ENCODE results near the gene CBX3.
"Not testable (repeated sequence)": the region's sequence is repeated elsewhere in the genome, so short reads cannot be mapped to it uniquely, and the experiment has no call there.

The CBX3 gene

DNA sequence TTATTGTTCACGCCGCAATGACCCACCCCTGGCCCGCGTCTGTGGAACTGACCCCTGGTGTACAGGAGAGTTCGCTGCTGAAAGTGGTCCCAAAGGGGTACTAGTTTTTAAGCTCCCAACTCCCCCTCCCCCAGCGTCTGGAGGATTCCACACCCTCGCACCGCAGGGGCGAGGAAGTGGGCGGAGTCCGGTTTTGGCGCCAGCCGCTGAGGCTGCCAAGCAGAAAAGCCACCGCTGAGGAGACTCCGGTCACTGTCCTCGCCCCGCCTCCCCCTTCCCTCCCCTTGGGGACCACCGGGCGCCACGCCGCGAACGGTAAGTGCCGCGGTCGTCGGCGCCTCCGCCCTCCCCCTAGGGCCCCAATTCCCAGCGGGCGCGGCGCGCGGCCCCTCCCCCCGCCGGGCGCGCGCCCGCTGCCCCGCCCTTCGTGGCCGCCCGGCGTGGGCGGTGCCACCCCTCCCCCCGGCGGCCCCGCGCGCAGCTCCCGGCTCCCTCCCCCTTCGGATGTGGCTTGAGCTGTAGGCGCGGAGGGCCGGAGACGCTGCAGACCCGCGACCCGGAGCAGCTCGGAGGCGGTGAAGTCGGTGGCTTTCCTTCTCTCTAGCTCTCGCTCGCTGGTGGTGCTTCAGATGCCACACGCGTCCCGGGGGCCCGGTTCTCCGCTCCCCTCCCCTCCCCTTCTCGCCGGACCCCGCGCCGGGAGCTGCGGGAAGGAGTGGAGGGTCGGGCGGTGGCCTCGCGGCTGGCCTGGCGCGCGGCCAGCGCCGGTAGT is at the start of gene CBX3:
Gene CBX3 (plus strand): TSS at position 499 of the 772 bp plus-strand sequence. CDS start 1,254 bp downstream, outside the sequence.
- DNase-seq (ENCODE audit: low read depth in 2 of 2): peak; percentile 79 to 92

DNA sequence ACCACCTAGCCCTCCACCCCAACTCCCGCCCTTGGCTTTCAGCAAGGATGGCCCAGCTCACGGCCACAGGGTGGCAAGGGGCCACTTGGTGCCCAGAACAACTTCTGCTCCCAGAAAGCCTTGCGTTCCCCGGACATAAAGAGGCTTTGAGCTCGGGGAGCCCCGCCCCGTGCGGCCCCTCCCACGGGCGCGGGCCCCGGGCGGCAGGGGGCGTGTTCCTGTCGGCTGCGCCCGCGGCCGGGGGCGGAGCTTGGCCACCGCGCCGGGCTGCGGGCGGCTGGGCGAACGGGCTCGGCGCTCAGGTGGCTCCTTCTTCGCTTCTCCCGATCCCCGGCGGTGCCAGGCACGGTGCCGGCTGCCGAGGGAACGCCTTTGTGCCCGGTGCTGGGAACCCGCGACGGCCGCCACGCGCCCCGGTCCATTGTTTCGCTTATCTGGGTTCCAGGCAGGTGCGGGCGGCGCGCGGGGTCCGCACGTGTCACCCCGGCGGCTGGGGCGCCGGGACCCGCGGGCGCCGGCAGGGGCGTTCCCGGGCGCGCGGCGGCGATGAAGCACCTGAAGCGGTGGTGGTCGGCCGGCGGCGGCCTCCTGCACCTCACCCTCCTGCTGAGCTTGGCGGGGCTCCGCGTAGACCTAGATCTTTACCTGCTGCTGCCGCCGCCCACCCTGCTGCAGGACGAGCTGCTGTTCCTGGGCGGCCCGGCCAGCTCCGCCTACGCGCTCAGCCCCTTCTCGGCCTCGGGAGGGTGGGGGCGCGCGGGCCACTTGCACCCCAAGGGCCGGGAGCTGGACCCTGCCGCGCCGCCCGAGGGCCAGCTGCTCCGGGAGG is 49.4 kb upstream of the CBX3 start, which contains the start of gene NFE2L3:
Gene NFE2L3 (plus strand): TSS at position 246 of the 829 bp plus-strand sequence. CDS start 301 bp downstream, at position 547.
- peak; percentile 62 to 80 for DNase-seq (ENCODE audit: low read depth in 2 of 2)

DNA sequence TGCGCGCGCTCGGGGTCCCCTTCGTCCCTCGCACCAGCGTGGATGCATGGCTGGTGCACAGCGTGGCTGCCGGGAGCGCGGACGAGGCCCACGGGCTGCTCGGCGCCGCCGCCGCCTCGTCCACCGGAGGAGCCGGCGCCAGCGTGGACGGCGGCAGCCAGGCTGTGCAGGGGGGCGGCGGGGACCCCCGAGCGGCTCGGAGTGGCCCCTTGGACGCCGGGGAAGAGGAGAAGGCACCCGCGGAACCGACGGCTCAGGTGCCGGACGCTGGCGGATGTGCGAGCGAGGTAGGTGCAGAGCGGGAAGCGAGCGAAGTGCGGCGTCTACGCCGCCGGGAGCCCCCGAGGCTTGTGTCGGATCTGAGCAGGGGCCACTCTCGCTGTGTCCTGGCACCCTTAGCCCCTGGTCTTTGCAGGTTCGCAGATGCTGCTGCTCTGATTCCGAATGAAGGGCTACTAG is 48.7 kb upstream of the CBX3 start:
- DNase-seq (ENCODE audit: low read depth in 2 of 2): peak in 1 of 2 experiments; percentile 24

DNA sequence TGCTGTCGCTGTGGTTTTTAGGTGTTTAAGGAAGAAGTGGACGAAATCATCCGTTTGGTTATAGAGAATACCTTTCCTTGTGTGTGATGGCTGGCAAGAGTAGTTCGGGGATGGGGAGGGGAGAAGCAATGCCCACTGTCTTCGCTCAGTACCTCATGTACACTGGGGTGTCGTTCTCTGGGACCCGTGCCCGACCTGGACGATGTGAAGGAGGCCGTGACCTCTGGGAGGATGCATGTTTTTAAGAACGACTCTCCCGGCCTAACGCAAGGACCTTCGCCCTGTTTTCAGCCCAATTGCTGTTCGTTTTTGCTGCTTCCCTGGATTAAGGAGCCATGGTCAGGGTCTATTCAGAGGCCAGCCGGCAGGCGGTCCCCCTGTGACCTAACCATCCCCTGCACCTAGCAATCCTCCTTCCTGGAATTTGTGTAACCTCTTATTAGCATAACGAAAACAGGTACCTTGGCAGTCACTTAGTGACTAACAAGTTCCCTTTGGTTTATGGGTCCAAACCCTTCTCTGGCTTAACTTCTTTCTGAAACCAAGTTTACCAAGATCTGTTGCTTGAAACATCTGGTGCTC is 48.2 kb upstream of the CBX3 start:
- DNase-seq (ENCODE audit: low read depth in 2 of 2): peak in 1 of 2 experiments; percentile 34

DNA sequence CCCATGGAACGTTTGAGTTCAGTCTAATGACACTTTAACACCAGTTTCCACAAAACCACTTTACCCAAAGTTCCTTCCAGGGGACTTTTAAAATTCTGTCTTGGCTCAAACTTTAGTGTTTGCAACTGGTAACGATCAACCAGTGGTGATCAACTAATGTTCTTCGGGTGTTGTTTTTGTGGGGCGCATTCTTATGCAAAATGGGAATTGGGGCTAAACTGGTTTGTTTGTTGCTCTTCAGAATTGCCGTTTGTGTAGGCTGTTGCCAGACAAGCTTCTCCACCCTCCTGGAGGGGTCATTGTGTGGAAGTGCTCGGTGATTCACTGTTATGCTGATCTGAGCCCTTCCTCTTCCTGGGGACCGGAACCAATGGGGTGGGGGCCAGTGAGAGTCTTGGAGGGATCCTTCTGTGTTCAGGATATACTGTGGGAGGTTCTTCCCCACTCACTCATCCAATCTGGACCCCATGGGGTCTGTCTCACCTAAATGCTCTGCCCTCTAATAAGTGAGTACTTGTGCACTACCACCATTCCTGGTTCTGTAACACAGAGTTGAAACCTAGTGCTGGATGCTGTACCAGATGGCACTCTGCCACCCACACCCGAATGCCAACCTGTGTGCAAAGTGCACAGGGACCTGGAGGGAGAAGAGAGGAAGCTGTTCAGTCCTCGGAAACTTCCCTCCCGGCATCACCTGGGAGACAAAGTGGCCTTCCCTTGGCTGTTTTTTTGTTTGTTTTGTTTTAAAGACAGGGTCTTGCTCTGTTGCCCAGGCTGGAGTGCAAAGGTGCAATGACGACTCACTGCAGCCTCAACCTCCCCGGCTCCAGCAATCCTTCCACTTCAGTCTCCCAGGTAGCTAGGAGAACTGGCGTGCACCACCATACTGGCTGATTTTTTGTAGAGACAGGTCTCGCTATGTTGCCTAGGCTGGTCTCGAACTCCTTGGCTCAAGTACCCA is 47.4 kb upstream of the CBX3 start:
- peak in 1 of 2 experiments; percentile 32 for DNase-seq (ENCODE audit: low read depth in 2 of 2)

DNA sequence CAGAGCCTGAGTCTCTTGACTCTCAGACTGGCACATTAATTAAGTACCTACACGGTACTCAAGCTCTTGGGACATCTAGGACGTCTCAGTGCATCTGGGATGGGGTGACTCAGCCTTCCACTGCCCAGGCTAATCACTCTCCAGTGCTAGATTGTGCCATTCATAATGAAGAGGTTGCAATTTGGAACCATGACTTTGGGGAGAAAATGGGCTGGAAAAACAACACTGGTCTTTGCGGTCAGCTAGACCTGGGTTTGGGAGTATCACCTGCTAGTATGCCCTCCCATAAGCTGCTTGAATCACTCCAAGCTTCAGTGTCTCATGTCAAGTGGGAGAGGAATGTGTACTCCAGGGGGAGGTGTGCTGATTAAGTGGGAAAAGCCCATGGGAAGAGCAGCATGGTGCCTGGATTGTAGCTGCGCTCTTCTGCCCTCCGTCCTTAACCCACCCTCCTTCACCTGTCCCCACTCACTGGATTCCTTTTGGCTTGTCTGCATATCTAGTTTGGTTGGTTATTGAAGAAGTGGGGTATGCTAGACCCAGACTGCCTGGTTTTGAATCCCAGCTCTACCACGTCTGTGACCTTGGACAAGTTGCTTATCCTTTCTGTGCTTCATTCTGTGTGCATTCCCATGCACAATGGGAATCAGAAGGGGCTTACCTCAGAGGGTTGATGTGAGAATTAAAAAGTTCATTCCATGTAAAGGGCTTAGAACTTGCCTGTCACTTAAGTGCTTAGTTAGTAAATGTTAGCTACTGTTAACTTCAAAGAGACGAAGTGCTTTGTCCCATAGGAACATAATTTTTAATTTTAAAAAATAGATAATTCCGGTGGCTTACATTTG is 45.8 kb upstream of the CBX3 start:
- no peak for DNase-seq (ENCODE audit: low read depth in 2 of 2)

DNA sequence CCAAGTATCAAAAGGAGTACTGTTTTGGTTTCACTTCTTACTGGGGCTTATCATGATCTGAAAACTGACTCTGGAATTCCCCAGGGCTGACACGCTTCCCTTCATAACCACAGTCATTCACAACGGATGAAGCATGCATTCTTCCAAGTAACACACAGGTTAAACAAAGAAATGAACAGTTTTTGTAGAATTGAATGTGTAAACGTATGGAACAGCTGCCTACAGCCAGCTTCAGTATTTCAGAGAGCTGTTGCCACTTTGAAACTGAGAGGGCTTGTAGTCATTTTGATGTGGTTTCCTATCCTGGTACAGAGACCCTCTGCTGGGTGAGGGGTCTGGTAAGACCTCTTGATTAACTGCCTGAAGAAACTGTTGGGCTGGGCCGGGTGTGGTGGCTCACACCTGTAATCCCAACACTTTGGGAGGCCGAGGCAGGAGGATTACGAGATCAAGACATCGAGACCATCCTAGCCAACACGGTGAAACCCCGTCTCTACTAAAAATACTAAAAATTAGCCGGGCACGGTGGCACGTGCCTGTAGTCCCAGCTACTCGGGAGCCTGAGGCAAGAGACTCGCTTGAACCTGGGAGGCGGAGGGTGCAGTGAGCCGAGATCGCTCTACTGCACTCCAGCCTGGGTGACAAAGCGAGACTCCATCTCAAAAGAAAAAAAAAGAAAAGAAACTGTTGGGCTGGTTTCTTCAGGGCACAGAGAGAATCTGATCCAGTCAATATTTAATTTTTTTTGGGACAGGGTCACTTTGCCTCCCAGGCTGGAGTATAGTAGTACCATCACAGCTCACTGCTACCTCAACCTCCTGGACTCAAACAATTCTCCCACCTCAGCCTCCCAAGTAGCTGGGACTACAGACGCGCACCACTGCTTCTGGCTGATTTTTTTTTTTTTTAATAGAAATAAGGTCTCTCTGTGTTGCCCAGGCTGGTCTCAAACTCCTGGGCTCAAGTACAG is 44.8 kb upstream of the CBX3 start:
- DNase-seq (ENCODE audit: low read depth in 2 of 2): peak in 1 of 2 experiments; percentile 32

DNA sequence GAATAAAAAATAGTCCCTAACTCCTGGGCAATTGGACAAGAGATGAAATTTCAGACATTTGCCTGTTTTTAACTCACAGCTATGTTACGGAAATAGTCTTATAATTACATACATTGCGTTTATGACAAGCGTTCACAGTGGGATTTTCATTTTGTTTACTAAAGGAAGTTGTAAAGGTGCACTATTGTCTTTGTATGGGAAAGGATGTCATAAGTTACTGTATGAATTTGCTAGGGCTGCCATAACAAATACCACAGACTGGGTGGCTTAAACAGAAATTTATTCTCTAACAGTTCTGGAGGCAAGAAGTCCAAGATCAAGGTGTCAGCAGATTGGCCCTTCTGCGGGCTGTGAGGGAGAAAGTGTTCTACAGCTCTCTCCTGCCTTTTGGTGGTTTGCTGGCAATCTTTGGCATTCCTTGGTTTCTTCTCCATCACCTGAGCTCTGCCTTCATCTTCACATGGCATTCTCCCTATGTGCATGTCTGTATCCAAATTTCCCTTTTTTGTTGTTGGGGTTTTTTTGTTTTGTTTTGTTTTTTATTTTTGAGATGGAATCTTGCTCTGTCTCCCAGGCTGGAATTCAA is 43.9 kb upstream of the CBX3 start:
- no peak for DNase-seq (ENCODE audit: low read depth in 2 of 2)

DNA sequence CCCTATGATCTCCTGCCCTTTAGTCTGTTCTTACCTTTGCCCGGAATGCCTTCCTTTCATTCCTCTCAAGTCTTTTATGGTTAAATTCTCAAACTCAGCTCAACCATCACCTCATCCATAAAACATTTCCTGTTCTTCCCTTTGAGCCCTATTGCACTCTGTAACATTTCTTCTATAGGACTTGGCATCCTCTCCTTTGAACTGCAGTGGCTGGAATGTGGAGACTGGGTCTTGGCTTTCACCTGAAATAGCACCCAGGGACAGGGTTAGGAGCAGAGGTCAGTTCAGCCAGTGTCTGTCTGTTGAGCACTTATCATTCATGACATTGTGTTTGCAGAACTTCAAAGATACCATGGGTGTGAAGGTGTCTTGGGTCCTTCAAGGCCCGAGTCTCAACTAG is 42.3 kb upstream of the CBX3 start:
- DNase-seq (ENCODE audit: low read depth in 2 of 2): no peak

DNA sequence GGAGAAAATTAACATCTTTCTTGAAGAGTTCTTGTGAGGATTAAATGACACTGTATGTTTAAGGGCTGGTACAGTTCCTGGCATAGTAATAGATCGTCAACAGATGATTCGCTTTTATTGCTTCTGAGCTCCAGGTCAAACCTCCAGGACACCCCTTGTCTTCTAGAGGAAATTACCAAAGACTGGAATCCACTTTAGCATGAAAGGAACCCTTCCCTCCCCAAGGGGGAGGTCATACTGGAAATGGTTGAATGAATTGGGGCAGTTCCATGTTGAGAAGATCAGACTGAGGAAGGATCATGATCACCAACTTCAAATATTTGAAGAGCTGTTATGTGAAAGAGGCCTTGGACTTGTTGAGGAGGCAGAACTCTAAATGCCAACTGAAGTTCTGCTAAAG is 40.6 kb upstream of the CBX3 start:
- DNase-seq (ENCODE audit: low read depth in 2 of 2): no peak

DNA sequence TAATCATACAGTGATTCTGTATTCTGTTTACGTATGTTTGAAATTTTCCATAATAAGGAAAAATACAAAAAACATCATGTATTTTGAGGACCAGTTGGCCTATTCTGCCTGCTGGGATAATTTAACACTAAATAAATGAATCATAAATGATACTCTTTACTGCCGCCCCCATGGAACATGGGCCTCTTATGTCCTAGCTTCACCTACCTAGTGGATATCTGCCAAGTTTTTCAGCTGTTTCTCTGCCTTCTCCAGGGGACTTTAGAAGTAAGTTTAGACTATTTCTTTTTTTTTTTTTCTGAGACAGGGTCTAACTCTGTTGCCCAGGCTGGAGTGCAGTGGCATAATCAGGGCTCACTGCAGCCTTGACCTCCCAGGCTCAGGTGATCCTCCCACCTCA is 39.1 kb upstream of the CBX3 start:
- DNase-seq (ENCODE audit: low read depth in 2 of 2): no peak

DNA sequence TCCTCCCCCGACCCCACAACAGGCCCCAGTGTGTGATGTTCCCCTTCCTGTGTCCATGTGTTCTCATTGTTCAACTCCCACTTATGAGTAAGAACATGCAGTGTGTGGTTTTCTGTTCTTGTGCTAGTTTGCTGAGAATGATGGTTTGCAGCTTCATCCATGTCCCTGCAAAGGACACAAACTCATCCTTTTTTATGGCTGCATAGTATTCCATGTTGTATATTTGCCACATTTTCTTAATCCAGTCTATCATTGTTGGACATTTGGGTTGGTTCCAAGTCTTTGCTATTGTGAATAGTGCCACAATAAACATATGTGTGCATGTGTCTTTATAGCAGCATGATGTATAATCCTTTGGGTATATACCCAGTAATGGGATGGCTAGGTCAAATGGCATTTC is 37.7 kb upstream of the CBX3 start:
- DNase-seq (ENCODE audit: low read depth in 2 of 2): not testable (repeated sequence)

DNA sequence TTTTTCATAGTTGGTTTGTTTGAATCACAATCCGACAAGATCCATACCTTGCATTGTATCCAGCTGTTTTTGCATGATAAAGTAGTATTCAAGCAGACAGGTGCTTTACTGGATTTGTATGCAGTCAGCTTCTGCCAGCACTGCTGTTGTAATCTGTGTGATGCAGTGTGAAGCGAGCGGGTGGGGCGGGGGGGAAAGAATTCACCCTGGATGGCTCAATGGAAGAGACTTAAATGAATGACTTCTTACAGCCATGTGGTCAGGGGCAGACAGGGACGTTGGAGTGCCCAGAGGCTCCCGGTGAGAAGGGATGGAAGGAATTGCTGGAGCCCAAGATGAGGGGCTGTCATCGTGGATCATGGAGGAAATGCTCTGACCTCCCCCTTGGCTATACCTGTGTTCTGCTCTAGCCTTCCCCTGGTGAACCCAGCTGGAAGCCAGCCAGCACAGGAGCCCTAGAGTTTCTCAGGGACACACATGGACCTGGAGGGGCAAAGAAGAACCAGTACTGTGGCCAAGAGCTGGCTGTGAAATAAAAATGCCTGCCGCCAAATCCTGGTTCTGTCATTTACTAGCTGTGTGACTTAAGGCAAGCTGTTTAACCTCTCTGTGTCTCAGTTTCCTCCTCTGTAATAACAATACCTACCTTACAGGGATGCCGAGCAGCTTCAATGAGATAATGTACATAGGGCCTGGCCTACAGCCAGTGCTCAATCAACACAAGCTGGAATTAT is 35.4 kb upstream of the CBX3 start:
- DNase-seq (ENCODE audit: low read depth in 2 of 2): no peak

DNA sequence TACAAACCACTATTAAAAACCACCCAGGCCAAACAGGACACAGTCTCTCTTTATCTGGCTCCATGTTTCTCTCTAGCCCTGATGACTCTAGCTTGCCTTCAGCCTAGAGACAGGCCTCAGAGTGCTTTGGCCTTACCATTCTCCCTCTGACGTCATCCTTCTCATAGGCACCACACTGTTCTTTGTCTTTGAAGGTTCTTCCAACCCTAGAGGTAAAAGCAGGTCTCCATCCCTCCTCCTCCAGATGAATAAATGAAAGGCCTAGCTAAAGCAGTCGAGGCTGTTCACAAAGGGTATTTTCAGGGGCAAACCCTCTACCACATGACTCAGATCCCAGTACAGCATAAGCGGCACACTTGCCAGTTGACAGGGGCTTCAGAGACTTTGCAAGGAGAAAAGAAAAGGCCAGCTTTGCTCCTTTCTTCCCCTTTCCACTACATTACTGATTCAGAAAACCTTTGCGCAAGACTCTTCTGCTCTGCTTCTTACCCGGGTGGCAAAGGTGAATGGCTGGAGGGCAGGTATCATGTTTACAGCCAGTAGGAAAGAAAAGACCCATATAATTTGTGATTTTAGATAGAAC is 34.8 kb upstream of the CBX3 start:
- no peak for DNase-seq (ENCODE audit: low read depth in 2 of 2)

DNA sequence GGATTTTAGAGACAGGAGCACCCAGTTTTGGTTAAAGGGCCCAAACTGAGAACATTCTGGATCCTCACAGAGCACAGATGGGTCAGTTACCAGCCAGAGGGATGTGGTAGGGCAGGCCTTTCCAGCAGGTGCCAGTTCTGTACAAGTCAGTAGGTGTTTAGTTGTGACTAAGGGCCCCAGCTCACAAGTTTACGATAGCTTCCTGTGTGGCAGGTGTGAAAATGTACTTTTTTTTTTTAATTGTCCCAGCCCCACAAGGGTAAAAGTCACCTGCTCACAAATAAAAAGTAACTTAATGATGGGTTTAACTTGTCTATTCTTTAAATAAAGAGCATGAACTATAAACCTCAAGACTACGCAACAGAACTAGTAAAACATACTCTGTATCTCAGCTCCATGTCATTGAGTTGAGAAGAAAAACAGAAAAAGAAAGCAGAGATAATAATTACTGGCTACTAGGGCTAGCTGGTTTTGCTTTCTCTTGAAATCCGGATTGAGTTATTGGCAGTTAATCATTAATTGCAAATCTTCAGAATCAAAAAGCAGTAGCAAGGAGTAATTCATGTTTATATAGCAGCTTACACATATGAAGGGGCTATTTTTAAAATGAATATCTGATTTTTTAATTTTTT is 34.1 kb upstream of the CBX3 start:
- DNase-seq (ENCODE audit: low read depth in 2 of 2): no peak

DNA sequence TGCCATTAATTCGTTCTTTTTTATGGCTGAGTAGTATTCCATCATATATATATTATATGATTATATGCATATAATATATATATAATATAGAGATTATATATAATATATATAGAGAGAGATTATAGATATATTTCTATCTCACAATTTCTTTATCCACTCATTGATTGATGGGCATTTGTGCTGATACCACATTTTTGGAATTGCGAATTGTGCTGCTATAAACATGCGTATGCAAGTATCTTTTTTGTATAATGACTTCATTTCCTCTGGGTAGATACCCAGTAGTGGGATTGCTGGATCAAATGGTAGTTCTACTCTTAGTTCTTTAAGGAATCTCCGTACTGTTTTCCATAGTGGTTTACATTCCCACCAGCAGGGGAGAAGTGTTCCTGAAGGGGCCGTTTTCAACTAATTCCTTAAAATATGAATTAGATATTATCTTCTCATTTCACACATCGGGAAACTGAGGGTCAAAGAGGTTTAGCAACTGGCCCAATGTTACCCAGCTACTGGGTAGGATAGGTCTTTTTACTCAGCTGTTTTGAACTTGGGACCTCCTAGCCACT is 33.0 kb upstream of the CBX3 start:
- no peak for DNase-seq (ENCODE audit: low read depth in 2 of 2)

DNA sequence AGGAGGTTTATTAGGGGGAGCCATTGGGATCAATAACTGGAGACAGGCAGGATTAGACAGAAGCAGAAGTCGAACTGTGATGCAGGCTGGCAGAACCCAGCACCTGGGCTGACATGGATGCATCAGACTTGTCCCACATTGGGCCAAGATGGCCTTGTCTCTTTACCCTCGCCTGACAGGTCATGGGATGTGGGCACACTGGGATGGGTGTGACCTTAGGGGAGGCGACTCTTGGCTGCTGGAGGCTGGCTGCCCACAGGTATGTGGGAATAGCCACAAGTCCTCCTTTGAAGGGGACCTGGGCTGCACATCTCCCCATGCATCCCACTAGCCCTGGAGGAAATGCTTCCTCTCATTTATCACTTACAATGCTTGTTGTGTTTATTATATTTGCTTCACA is 32.3 kb upstream of the CBX3 start:
- no peak for DNase-seq (ENCODE audit: low read depth in 2 of 2)
